ENCODE data around the gene KIFAP3.
"Not testable (repeated sequence)": the region's sequence is repeated elsewhere in the genome, so short reads cannot be mapped to it uniquely, and the experiment has no call there.

The KIFAP3 gene

GRCh38 chr1:169924829-169925228, 149.7 kb downstream of the KIFAP3 start:
- no peak for DNase-seq (ENCODE audit: low read depth, low spot score)

DNA sequence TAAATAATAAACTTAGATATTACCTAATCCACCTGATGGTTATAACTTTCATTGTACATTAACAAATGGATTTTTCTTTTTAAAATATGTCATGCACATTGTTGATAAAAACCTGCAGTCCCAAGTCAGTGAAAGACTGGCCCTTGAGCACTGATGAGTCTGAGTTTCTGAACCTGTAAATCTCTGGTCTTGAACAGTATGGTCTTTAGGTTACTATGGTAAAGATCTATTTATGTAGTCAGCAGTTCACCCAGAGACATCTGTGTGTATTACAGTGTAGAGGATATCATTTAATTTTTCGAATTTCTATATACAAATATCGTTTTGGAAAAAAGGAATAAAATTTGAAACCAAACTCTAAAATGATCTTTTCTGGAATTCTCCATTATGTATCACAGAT, 150.4 kb downstream of the KIFAP3 start:
- no peak for DNase-seq (ENCODE audit: low read depth, low spot score)

- no peak for DNase-seq (ENCODE audit: low read depth, low spot score)
Observed at GRCh38 chr1:169921080-169921479, 153.4 kb downstream of the KIFAP3 start.

DNA sequence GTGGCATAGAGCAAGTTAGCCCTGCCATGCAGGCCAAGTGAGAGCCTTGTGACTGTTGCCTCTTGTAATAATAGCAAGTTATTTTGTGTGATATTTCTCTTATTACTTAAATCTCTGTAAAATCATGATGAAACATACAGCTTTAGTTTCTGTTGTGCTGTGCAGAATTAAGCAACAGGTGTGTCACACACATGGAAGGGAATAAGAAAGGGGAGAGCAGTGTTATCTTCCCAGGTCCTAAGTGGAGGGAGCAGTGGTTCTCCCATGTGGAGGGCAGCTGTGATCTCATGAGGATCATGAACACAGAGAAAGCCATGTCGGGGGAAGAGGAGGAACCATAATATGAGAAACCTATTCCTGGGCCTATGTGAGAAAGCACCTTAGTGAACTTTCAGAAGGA, 155.6 kb downstream of the KIFAP3 start:
- DNase-seq (ENCODE audit: low read depth, low spot score): no peak

- not testable (repeated sequence) for DNase-seq (ENCODE audit: low read depth, low spot score)
Observed at GRCh38 chr1:169918220-169918619, 156.3 kb downstream of the KIFAP3 start.

- DNase-seq (ENCODE audit: low read depth, low spot score): no peak
Observed at GRCh38 chr1:169915150-169915549, 159.3 kb downstream of the KIFAP3 start.

GRCh38 chr1:169914531-169914930, 160.0 kb downstream of the KIFAP3 start:
- no peak for DNase-seq (ENCODE audit: low read depth, low spot score)

- no peak for DNase-seq (ENCODE audit: low read depth, low spot score)
Observed at GRCh38 chr1:169909499-169909898, 165.0 kb downstream of the KIFAP3 start.

GRCh38 chr1:169906938-169907337, 167.6 kb downstream of the KIFAP3 start:
- DNase-seq (ENCODE audit: low read depth, low spot score): no peak

- no peak for DNase-seq (ENCODE audit: low read depth, low spot score)
Observed at GRCh38 chr1:169904834-169905233, 169.7 kb downstream of the KIFAP3 start.

GRCh38 chr1:169902751-169903150, 171.7 kb downstream of the KIFAP3 start:
- no peak for DNase-seq (ENCODE audit: low read depth, low spot score)

DNA sequence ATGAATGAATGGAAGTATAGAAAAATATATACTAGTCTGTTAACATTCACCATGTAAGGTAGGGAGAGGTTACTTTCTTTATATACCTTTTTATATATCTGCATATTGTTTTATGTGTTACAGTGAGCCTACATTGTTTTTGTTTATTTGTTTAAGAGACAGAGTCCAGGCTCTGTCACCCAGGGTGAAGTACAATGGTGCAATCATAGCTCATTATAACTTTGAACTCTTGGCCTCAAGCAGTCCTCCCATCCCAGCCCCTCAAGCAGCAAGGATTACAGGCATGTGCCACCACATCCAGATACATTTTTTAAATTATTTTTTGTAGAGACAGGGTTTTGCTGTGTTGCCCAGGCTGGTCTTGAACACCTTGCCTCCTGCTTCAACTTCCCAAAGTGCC, 173.4 kb downstream of the KIFAP3 start:
- no peak for DNase-seq (ENCODE audit: low read depth, low spot score)

GRCh38 chr1:169900571-169900970, 173.9 kb downstream of the KIFAP3 start:
- DNase-seq (ENCODE audit: low read depth, low spot score): no peak

DNA sequence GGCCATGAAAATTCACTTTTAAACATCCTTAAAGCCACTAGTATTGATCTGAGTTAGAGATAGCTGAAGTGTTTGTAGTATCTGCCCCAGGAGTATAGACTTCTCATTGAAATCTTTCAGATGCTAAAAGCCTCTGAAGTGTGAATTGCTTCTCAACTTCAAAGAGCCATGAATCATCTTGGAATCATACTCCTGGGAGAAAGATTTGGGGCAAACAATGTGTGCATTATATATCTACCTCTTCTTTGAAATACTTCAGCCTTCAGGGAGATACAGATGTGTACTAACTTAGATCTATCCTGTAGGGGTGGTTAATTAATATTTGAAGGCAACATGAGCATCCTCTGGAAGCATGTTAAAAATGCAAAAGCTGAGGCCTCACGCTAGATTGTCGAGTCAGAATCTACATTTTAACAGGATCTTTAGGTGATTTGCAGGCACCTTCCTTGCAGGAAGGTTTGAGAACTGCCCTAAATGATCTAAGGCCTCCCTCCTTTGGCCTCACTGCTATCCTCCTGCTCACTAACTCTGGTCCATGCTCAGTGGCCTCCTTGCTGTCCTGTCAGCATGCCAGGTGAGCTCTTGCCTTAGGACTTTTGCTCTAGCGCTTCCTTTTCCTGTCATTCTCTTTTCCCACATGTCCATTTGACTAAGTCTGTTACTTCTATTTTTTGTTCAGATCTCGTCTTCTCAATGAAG, 174.8 kb downstream of the KIFAP3 start:
- DNase-seq (ENCODE audit: low read depth, low spot score): no peak

- DNase-seq (ENCODE audit: low read depth, low spot score): no peak
Observed at GRCh38 chr1:169896013-169896412, 178.5 kb downstream of the KIFAP3 start.

DNA sequence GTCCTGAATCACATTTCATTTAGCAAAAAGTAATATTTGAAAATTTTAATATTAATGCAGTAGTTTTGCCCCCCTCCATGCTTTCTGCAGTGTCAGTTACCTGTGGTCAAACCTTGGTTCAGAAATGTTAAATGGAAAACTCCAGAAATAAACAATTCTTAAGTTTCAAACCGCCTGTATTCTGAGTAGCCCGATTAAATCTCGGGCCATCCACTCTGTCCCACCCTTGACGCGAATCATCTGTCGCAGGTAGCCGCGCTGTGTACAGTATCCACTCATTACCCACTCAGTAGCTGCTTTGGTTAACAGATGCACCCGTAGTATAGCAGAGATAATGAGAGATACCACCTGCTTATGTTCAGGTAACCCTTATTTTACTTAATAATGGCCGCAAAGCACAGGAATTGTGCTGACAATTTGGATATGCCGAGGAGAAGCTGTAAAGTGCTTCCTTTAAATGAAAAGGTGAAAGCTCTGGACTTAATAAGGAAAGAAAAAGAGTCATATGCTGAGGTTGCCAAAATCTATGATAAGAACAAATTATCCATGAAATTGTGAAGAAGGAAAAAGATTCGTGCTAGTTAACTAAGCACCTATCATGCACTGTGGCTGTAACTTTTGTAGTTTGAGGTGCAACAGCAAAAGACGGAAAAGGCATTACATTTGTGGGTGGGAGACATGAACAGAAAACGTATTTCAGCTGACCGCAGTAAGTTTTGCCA, 179.9 kb downstream of the KIFAP3 start:
- no peak for DNase-seq (ENCODE audit: low read depth, low spot score)

DNA sequence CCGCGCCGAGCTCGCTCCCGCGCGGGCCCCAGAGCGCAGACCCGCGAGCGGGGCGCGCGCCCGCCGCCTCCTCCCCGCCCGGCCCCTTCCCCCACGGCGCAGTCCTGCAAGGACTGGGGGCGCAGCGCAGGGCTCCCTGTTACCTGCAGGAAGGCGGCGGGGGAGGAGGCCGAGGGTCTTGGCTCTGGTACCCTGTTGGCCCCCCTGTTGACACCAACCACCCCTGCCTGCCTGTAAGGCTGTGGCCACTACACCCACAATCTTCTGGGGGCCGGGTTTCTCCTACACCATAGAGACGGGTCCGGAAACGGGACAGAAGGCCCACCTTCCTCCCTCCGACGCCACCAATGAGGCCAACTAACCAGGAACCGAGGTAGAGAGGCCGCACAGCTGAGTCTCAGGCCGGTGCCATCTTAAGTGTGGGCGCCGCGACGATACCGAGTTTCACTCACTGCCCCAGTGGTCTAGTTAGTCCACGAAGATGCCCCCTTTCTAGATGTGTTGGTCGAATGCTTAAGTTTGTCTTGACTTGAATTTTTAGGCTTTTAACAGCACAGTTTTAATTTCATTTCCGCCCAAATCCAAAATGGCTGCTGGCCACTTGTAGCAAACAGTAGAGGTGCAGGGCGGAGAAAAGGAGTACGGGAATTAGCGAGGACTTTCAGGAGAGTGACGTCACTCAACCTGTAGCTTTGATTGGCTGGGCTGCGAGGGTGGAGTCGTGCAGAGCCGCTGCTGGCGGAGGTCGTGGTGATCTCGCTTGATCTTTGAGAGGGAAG, 180.7 kb downstream of the KIFAP3 start, which contains the start of gene SCYL3:
SCYL3 (minus strand) TSS at position 252 of the 779 bp plus-strand sequence. CDS start 5,056 bp downstream, outside the sequence.
- peak; percentile 98 for DNase-seq (ENCODE audit: low read depth, low spot score)

- peak; percentile 35 for DNase-seq (ENCODE audit: low read depth, low spot score)
Observed at GRCh38 chr1:169892927-169893644, 181.4 kb downstream of the KIFAP3 start.

GRCh38 chr1:169892176-169892926, 182.1 kb downstream of the KIFAP3 start:
- no peak for DNase-seq (ENCODE audit: low read depth, low spot score)

GRCh38 chr1:169891539-169891885, 183.0 kb downstream of the KIFAP3 start:
- no peak for DNase-seq (ENCODE audit: low read depth, low spot score)
